Epithelial cell of alveolus of lung (primary cell): ENCODE data around the gene DCT. TPM values are rescaled to one million over a fixed set of nuclear protein-coding genes. Genes with fewer than 3 reads are reported as not detected.

Experiments
- total RNA-seq: library from RNA; depleted of rRNA; stranded (reverse); fragments of >200 nt; gene quantifications from 2 replicates; pipeline ENCODE4 v1.2.1, GENCODE V29; 2015

DCT gene
- total RNA-seq = 0.32 TPM in 1 of 2 replicates, not detected in the other

GRCh38 chr13:94479616-94480015 is at the start of gene DCT:
Gene DCT (minus strand): TSS chr13:94479682. CDS start chr13:94479255, 427 bp downstream.

Other genes with a start within 250 kb of the DCT start
- gene TGDS, start 116.5 kb upstream of the DCT start, total RNA-seq = 13.1 and 17.2 TPM in 2 replicates
- 8.9 and 9.2 TPM in 2 replicates for gene GPR180, start 122.2 kb upstream of the DCT start, total RNA-seq
- gene SOX21, start 232.9 kb upstream of the DCT start, total RNA-seq = not detected in 2 replicates